Endodermal cell (in vitro differentiated cells): ENCODE measurements around the gene ALKBH8. TPM values are rescaled to one million over a fixed set of nuclear protein-coding genes. Genes with fewer than 3 reads are reported as not detected.

Experiments used
- DNase-seq: peaks from one replicate; pipeline ENCODE4 v3.0.0-alpha.2; 2017
- H3K27ac ChIP-seq: 2 replicates; pipeline ENCODE4 v1.5.1; 2013; ENCODE audit warnings: mild to moderate bottlenecking, low read depth, low read length, moderate library complexity
- H3K27me3 ChIP-seq: 2 replicates; pipeline ENCODE4 v1.6.1; 2013; ENCODE audit warnings: mild to moderate bottlenecking, low read length, moderate library complexity; ENCODE audit not compliant: insufficient read depth, control insufficient read depth, poor library complexity, severe bottlenecking
- H3K36me3 ChIP-seq: 2 replicates; pipeline ENCODE4 v1.7.0; 2013; ENCODE audit warnings: mild to moderate bottlenecking, low read length, moderate library complexity; ENCODE audit not compliant: control insufficient read depth, insufficient read depth
- H3K4me1 ChIP-seq: one replicate; pipeline ENCODE4 v1.7.0; 2013; ENCODE audit warnings: low read length; ENCODE audit not compliant: control insufficient read depth, insufficient read depth
- H3K4me3 ChIP-seq: 2 replicates; pipeline ENCODE4 v1.5.1; 2013; ENCODE audit warnings: mild to moderate bottlenecking, low read length, moderate library complexity
- H3K9ac ChIP-seq: 2 replicates; pipeline ENCODE4 v1.6.1; 2013; ENCODE audit warnings: mild to moderate bottlenecking, low read length, moderate library complexity; ENCODE audit not compliant: poor library complexity, severe bottlenecking; ENCODE audit errors: extremely low read depth
- H3K9me3 ChIP-seq: 2 replicates; pipeline ENCODE4 v1.6.1; 2013; ENCODE audit warnings: mild to moderate bottlenecking, low read length, moderate library complexity; ENCODE audit not compliant: control insufficient read depth
- H3K27ac Mint-ChIP-seq: 2 replicates; pipeline ENCODE4 v1.8.0; 2020; ENCODE audit warnings: mixed read lengths
- H3K27me3 Mint-ChIP-seq: 2 replicates; pipeline ENCODE4 v1.8.0; 2021; ENCODE audit warnings: mild to moderate bottlenecking, mixed read lengths; ENCODE audit not compliant: insufficient read depth
- H3K36me3 Mint-ChIP-seq: 2 replicates; pipeline ENCODE4 v1.8.0; 2020; ENCODE audit warnings: low read depth, mixed read lengths
- H3K4me1 Mint-ChIP-seq: 2 replicates; pipeline ENCODE4 v1.8.0; 2020; ENCODE audit warnings: mixed read lengths
- H3K4me3 Mint-ChIP-seq: 2 replicates; pipeline ENCODE4 v1.8.0; 2020; ENCODE audit warnings: mild to moderate bottlenecking, moderate library complexity, mixed read lengths
- H3K9me3 Mint-ChIP-seq: 2 replicates; pipeline ENCODE4 v1.8.0; 2020; ENCODE audit warnings: mild to moderate bottlenecking, mixed read lengths
- WGBS, 2 experiments: methylation state at CpG; one replicate each; pipeline versions ENCODE4 v1.1.5 to v1.1.7; 2013; ENCODE audit warnings: missing lambda C conversion rate in 2 of 2, mixed read lengths in 1 of 2; ENCODE audit not compliant: insufficient coverage in 1 of 2, insufficient read length in 1 of 2; 5-methylcytosine and 5-hydroxymethylcytosine counted together
- total RNA-seq, 2 donors: library from RNA; stranded (reverse); fragmentation: NEBNext Ultra II Directional in 1 of 2; extraction: Animal tissue kit (Norgen Biotek cat#: 25700) in 1 of 2; gene quantifications; 2 replicates in 1 of 2; 3 replicates in 1 of 2; pipeline ENCODE4 v1.2.1, GENCODE V29; 2021
- TF ChIP-seq, protein P1 (sequence below): fragments of 200-600 bp; sonication (generic); conservative IDR thresholded peaks from 2 replicates; pipeline ENCODE4 v1.5.0; 2021; ENCODE audit warnings: antibody characterized with exemption, mild to moderate bottlenecking

The ALKBH8 gene
- total RNA-seq, 2 donors from 2014 or later: 7.6 to 9.3 TPM

GRCh38 chr11:107593951-107594350 is 28.4 kb upstream of the ALKBH8 start:
- no peak overlapping the region for H3K4me3 ChIP-seq

DNA sequence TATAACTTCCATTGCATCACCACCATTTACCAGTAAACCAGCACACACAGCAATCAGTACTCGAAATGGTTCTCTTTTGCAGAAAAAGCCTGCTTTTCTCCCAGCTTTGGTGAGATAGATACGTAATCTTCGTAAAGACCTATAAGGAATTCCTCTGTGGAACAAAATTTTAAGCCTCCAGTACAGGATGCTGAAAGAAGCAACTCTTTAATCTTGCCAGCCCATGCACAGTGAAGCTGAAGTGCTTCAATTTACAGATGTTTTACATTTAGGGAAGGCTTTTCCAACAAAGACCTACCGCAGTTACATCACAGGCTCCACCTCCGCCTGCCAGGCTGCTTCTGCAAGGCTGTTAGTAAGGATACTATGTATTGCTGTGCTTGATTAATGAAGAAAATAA is 27.3 kb upstream of the ALKBH8 start:
- Histone ChIP-seq H3K27ac (no peak overlapping the region), H3K36me3 (no peaks in the 10 kb centered on the region), H3K4me1 (no peaks in the 10 kb centered on the region), H3K9me3 (no peaks in the 10 kb centered on the region), H3K4me3 (no peak overlapping the region), H3K9ac (no peak overlapping the region), H3K27me3 (peaks cover 91% of the 10 kb centered on the region)
- DNase-seq: no peak
- Mint-ChIP-seq H3K27me3 (peaks cover 93% of the 10 kb centered on the region), H3K9me3 (no peaks in the 10 kb centered on the region), H3K4me1 (peaks cover 19% of the 10 kb centered on the region), H3K27ac (no peak overlapping the region), H3K36me3 (no peaks in the 10 kb centered on the region), H3K4me3 (no peak overlapping the region)
- TF ChIP-seq, protein P1, sequence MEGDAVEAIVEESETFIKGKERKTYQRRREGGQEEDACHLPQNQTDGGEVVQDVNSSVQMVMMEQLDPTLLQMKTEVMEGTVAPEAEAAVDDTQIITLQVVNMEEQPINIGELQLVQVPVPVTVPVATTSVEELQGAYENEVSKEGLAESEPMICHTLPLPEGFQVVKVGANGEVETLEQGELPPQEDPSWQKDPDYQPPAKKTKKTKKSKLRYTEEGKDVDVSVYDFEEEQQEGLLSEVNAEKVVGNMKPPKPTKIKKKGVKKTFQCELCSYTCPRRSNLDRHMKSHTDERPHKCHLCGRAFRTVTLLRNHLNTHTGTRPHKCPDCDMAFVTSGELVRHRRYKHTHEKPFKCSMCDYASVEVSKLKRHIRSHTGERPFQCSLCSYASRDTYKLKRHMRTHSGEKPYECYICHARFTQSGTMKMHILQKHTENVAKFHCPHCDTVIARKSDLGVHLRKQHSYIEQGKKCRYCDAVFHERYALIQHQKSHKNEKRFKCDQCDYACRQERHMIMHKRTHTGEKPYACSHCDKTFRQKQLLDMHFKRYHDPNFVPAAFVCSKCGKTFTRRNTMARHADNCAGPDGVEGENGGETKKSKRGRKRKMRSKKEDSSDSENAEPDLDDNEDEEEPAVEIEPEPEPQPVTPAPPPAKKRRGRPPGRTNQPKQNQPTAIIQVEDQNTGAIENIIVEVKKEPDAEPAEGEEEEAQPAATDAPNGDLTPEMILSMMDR: no peak
- 11 to 14% methylated on average over 3 to 4 of the region's 5 CpGs for WGBS, 2 experiments

More at GRCh38 chr11:107593951-107594350, 28.4 kb upstream of the ALKBH8 start:
- TF ChIP-seq, protein P1: no peak
- Histone ChIP-seq H3K4me1 (no peaks in the 10 kb centered on the region), H3K36me3 (no peaks in the 10 kb centered on the region), H3K27me3 (peaks cover 80% of the 10 kb centered on the region), H3K27ac (no peak overlapping the region), H3K9ac (no peak overlapping the region), H3K9me3 (no peaks in the 10 kb centered on the region)
- H3K27me3 Mint-ChIP-seq: peaks cover 83% of the 10 kb centered on the region
- no peaks in the 10 kb centered on the region for H3K9me3 Mint-ChIP-seq
- 27 to 31% methylated on average over 4 of the region's 4 CpGs for WGBS, 2 experiments
- peaks cover 19% of the 10 kb centered on the region for H3K4me1 Mint-ChIP-seq
- no peak for DNase-seq
- no peak overlapping the region for H3K27ac Mint-ChIP-seq
- no peaks in the 10 kb centered on the region for H3K36me3 Mint-ChIP-seq
- H3K4me3 Mint-ChIP-seq: no peak overlapping the region

GRCh38 chr11:107592231-107592590 is 26.7 kb upstream of the ALKBH8 start:
- Histone ChIP-seq H3K27me3 (peaks cover 97% of the 10 kb centered on the region), H3K9me3 (no peaks in the 10 kb centered on the region), H3K27ac (no peak overlapping the region), H3K9ac (no peak overlapping the region), H3K36me3 (no peaks in the 10 kb centered on the region), H3K4me1 (no peaks in the 10 kb centered on the region), H3K4me3 (peak overlapping the region; percentile 87)
- DNase-seq: no peak
- Mint-ChIP-seq H3K4me3 (peak overlapping the region; percentile 63), H3K4me1 (peaks cover 19% of the 10 kb centered on the region), H3K27me3 (peaks cover 94% of the 10 kb centered on the region), H3K27ac (no peak overlapping the region), H3K9me3 (no peaks in the 10 kb centered on the region), H3K36me3 (no peaks in the 10 kb centered on the region)
- 20 to 31% methylated on average over 2 to 6 of the region's 6 CpGs for WGBS, 2 experiments
- TF ChIP-seq, protein P1: no peak
